GM19193 (cell line): ENCODE data around the gene FGD4.

Source experiments
- POLR2A ChIP-seq: IDR thresholded peaks from 4 replicates; pipeline ENCODE4 v1.6.1; 2011; ENCODE audit not compliant: insufficient read depth, insufficient read length; ENCODE audit errors: extremely low read depth

Gene FGD4

GRCh38 chr12:32466986-32467711 lies 67.8 kb downstream of the FGD4 start:
- TF ChIP-seq POLR2A, result no peak

- TF ChIP-seq POLR2A, result no peak
These were observed 68.9 kb downstream of the FGD4 start for GRCh38 chr12:32467959-32468863.

DNA sequence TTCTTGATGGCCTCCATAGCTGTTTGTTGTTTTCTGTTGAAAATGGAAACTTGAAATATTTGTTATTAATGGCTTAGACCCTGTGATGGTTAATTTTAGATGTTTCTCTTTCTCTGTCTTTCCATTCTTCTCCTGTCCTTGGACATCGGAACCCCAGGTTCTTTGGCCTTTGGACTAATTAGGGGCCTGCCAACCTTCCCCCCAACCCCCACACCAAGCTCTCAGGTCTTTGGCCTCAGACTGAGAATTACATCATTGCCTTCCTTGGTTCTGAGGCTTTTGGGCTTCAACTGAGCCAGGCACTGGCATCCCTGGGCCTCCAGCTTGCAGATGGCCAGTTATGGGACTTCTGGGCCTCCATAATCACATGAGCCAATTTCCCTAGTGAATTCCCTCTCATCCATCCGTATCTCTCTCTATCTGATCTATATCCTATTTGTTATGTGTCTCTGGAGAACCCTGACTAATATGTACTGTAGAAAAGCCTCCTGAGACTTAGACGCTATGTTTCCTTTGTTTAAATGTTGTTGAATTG lies 71.6 kb downstream of the FGD4 start:
- TF ChIP-seq POLR2A, result no peak

- no peak for TF ChIP-seq POLR2A
These were observed 72.2 kb downstream of the FGD4 start for GRCh38 chr12:32471591-32472001.

- no peak for TF ChIP-seq POLR2A
These were observed 76.4 kb downstream of the FGD4 start for GRCh38 chr12:32475724-32476123.

DNA sequence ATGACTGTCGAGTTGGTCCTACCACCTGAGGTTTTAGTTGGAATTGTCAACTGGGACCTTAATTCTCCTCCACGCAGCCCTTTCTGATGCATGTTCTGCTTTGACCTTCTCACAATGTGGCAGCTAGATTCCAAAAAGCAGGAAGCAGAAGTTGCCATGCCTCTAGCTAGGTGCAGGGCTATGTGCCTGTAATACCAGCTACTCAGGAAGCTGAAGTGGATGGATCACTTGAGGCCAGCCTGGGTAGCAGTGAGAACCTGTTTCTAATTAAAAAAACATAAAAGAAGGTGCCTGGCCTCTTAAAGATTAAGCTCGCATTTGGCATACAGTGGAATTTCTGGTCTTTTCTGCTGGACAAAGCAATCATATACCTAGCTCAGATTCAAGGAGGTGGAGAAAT lies 77.1 kb downstream of the FGD4 start:
- no peak for TF ChIP-seq POLR2A

- TF ChIP-seq POLR2A, result no peak
These were observed 78.4 kb downstream of the FGD4 start for GRCh38 chr12:32477714-32478113.

- no peak for TF ChIP-seq POLR2A
These were observed 78.8 kb downstream of the FGD4 start for GRCh38 chr12:32478166-32478565.

DNA sequence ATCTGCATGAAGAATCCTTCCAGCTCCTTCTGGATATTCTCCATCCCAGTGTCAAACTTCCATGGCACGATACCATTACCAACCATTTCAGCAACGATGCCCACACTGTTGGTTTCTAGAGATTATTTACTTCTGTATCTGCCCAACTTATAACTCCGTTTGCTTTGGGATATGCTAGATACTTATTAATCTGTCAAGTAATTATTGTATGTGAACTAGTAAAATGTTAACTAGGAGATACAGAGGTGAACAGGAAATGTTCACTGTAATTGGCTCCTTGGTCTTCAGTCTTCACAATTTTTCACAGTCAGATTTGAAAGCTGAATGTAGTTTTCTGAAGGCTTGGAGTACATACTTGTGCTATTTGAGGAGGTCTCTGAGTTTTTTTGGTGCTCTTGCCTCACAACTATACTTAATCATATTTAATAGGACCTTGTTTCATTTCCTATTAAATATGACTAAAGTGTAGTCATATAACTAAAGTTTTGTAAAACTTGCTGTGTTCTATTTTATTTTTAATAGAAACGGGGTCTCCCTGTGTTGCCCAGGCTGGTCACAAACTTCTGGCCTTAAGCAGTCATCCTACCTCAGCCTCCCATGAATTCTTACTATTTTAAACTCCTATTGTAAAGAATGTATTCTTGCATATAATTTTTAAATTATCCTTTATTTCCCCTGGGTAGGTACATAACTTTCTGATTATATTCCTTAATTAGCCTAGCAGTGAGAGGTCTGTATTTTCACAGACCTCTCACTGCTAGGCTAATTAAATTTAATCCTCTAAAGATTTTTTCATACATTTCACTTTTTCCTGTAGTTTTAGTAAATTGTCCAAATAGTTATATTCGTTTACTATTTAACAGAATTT lies 79.7 kb downstream of the FGD4 start:
- TF ChIP-seq POLR2A, result no peak

GRCh38 chr12:32482226-32482625 lies 82.9 kb downstream of the FGD4 start:
- TF ChIP-seq POLR2A, result no peak

GRCh38 chr12:32483499-32483898 lies 84.1 kb downstream of the FGD4 start:
- TF ChIP-seq POLR2A, result no peak

- TF ChIP-seq POLR2A, result no peak
These were observed 84.6 kb downstream of the FGD4 start for GRCh38 chr12:32483993-32484392.

- TF ChIP-seq POLR2A, result no peak
These were observed 86.8 kb downstream of the FGD4 start for GRCh38 chr12:32486158-32486557.

- no peak for TF ChIP-seq POLR2A
These were observed 88.8 kb downstream of the FGD4 start for GRCh38 chr12:32488132-32488531.

DNA sequence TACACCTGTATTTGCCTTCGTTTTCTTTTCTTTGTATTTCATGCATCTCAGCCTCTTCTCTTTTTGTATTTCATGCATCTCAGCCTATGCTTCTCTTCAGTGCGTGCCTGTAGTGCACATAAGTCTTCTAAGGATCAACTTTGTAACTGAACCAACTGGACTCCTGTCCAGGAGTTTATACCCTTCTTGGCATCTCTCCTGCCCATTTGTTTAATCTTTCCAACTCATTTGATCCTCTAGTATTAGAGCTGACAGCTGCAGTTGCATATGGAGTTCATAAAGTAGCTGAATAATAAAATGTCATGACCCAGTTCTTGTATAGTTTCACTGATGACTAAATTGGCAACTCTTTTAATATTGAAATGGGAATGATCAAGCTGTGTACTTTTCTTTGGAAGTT lies 89.7 kb downstream of the FGD4 start:
- TF ChIP-seq POLR2A, result no peak

DNA sequence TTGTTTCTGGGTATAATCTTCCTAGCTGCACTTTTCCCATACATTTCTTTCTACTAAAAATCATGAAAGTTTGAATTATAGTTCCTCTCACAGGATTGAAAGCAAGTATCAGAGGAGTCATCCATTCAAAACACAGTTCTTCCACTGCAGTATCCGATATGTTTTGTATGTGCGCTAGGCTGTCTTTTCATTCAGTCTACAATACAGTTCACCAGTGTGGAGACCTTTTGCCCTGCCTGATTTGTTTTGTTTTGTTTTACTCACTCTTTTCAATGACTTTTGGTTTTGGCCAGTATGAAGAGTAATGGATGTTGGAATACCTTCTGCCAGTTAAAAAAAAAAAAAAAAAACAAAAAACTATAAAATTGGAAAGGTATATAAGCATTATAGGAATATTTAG lies 91.4 kb downstream of the FGD4 start:
- no peak for TF ChIP-seq POLR2A

- no peak for TF ChIP-seq POLR2A
These were observed 93.9 kb downstream of the FGD4 start for GRCh38 chr12:32493282-32493681.
